Astrocyte (in vitro differentiated cells and primary cell): ENCODE data around the gene KRT71. TPM values are rescaled to one million over a fixed set of nuclear protein-coding genes. Genes with fewer than 3 reads are reported as not detected.
"Not testable (repeated sequence)": the region's sequence is repeated elsewhere in the genome, so short reads cannot be mapped to it uniquely, and the experiment has no call there.

Source experiments
- DNase-seq: peaks from one replicate; pipeline ENCODE4 v3.0.0-alpha.2; 2010; ENCODE audit warnings: low read depth
- FAIRE-seq: peaks from 2 replicates; lab custom pipeline; 2011; peaks lifted over from hg19 to GRCh38; lab: Jason Lieb, UNC
- H2AFZ ChIP-seq: 2 replicates; pipeline ENCODE4 v1.6.0; 2012; ENCODE audit warnings: low read depth, low read length, inconsistent platforms
- H3K27ac ChIP-seq: 2 replicates; pipeline ENCODE4 v1.5.1; 2011; ENCODE audit warnings: low read depth, low read length, inconsistent platforms
- H3K27me3 ChIP-seq: 2 replicates; pipeline ENCODE4 v1.6.0; 2011; ENCODE audit warnings: low read length, inconsistent platforms; ENCODE audit not compliant: insufficient read depth
- H3K36me3 ChIP-seq: 2 replicates; pipeline ENCODE4 v1.5.1; 2011; ENCODE audit warnings: low read length, inconsistent platforms; ENCODE audit not compliant: insufficient read depth
- H3K4me1 ChIP-seq: 2 replicates; pipeline ENCODE4 v1.5.1; 2011; ENCODE audit warnings: low read length, inconsistent platforms; ENCODE audit not compliant: insufficient read depth
- H3K4me2 ChIP-seq: 2 replicates; pipeline ENCODE4 v1.6.0; 2012; ENCODE audit warnings: low read length, inconsistent platforms
- H3K4me3 ChIP-seq: 2 replicates; pipeline ENCODE4 v1.5.1; 2011; ENCODE audit warnings: low read depth, mild to moderate bottlenecking, low read length, inconsistent platforms; ENCODE audit not compliant: insufficient read depth
- H3K79me2 ChIP-seq: 2 replicates; pipeline ENCODE4 v1.6.0; 2012; ENCODE audit warnings: mild to moderate bottlenecking, low read length, inconsistent platforms; ENCODE audit not compliant: insufficient read depth
- H3K9ac ChIP-seq: 2 replicates; pipeline ENCODE4 v1.6.0; 2012; ENCODE audit warnings: mild to moderate bottlenecking, low read length, inconsistent platforms
- H3K9me3 ChIP-seq: 2 replicates; pipeline ENCODE4 v1.5.1; 2012; ENCODE audit warnings: low read depth, mild to moderate bottlenecking, low read length, inconsistent platforms; ENCODE audit not compliant: insufficient read depth
- H4K20me1 ChIP-seq: 2 replicates; pipeline ENCODE4 v1.6.0; 2012; ENCODE audit warnings: low read length, inconsistent platforms; ENCODE audit not compliant: insufficient read depth
- H3K27ac Mint-ChIP-seq: one replicate; pipeline ENCODE4 v1.8.0; 2021; ENCODE audit warnings: mild to moderate bottlenecking, mixed read lengths; ENCODE audit not compliant: unreplicated experiment
- H3K27me3 Mint-ChIP-seq: one replicate; pipeline ENCODE4 v1.8.0; 2021; ENCODE audit warnings: low read depth, mixed read lengths; ENCODE audit not compliant: unreplicated experiment
- H3K36me3 Mint-ChIP-seq: one replicate; pipeline ENCODE4 v1.8.0; 2021; ENCODE audit warnings: low read depth, mixed read lengths; ENCODE audit not compliant: unreplicated experiment
- H3K4me1 Mint-ChIP-seq: one replicate; pipeline ENCODE4 v1.8.0; 2021; ENCODE audit warnings: low read depth, mixed read lengths; ENCODE audit not compliant: unreplicated experiment
- H3K4me3 Mint-ChIP-seq: one replicate; pipeline ENCODE4 v1.8.0; 2021; ENCODE audit warnings: mild to moderate bottlenecking, moderate library complexity, mixed read lengths; ENCODE audit not compliant: unreplicated experiment
- H3K9me3 Mint-ChIP-seq: one replicate; pipeline ENCODE4 v1.8.0; 2021; ENCODE audit warnings: mild to moderate bottlenecking, mixed read lengths; ENCODE audit not compliant: unreplicated experiment
- CTCF ChIP-seq: IDR thresholded peaks from 2 replicates; pipeline ENCODE4 v1.5.1; 2011; ENCODE audit warnings: low read depth, mild to moderate bottlenecking, inconsistent platforms, low read length, moderate library complexity; ENCODE audit not compliant: insufficient read depth
- EZH2 ChIP-seq: IDR thresholded peaks from 2 replicates; pipeline ENCODE4 v1.6.1; 2012; ENCODE audit warnings: mild to moderate bottlenecking, low read length, inconsistent platforms; ENCODE audit not compliant: insufficient read depth
- total RNA-seq: library from RNA; stranded (reverse); gene quantifications from 2 replicates; pipeline ENCODE4 v1.2.1, GENCODE V29; 2021

Gene KRT71
- total RNA-seq, 1 donor from 2014 or later: not detected

GRCh38 chr12:52501490-52501889 is 51.5 kb downstream of the KRT71 start:
- no peaks in the 10 kb centered on the region for H3K36me3 Mint-ChIP-seq
- no peaks in the 10 kb centered on the region for H3K27me3 Mint-ChIP-seq
- H3K4me2 ChIP-seq: no peak overlapping the region
- DNase-seq: no peak
- TF ChIP-seq CTCF: no peak
- no peak for TF ChIP-seq EZH2
- no peaks in the 10 kb centered on the region for H3K9me3 Mint-ChIP-seq
- H3K27me3 ChIP-seq: no peaks in the 10 kb centered on the region
- H2AFZ ChIP-seq: no peak overlapping the region
- H3K4me1 Mint-ChIP-seq: peaks cover 15% of the 10 kb centered on the region
- H4K20me1 ChIP-seq: no peaks in the 10 kb centered on the region
- H3K9ac ChIP-seq: no peak overlapping the region
- no peak overlapping the region for H3K4me3 ChIP-seq
- H3K9me3 ChIP-seq: no peaks in the 10 kb centered on the region
- H3K4me3 Mint-ChIP-seq: no peak overlapping the region
- H3K79me2 ChIP-seq: no peaks in the 10 kb centered on the region
- no peak for FAIRE-seq
- no peaks in the 10 kb centered on the region for H3K36me3 ChIP-seq
- no peak overlapping the region for H3K27ac ChIP-seq
- no peak overlapping the region for H3K27ac Mint-ChIP-seq
- peaks cover 9% of the 10 kb centered on the region for H3K4me1 ChIP-seq

GRCh38 chr12:52500574-52500973 is 52.4 kb downstream of the KRT71 start:
- not testable (repeated sequence) for H3K4me3 Mint-ChIP-seq, H3K79me2 ChIP-seq, H3K9me3 ChIP-seq, FAIRE-seq, DNase-seq, H3K9me3 Mint-ChIP-seq, H3K27me3 Mint-ChIP-seq, H3K36me3 Mint-ChIP-seq, H3K4me3 ChIP-seq, H3K36me3 ChIP-seq, H3K27me3 ChIP-seq, H2AFZ ChIP-seq, H4K20me1 ChIP-seq
- Mint-ChIP-seq H3K27ac (peak overlapping the region; percentile 49), H3K4me1 (peaks cover 24% of the 10 kb centered on the region)
- H3K4me2 ChIP-seq: peak overlapping the region; percentile 34
- peak overlapping the region; percentile 16 for H3K9ac ChIP-seq
- H3K27ac ChIP-seq: peak overlapping the region; percentile 65
- peaks cover 17% of the 10 kb centered on the region for H3K4me1 ChIP-seq

- DNase-seq: peak; percentile 69
Observed at GRCh38 chr12:52499806-52500560, 53.0 kb downstream of the KRT71 start.

More at GRCh38 chr12:52499806-52500560, 53.0 kb downstream of the KRT71 start:
- Mint-ChIP-seq H3K4me1 (peaks cover 29% of the 10 kb centered on the region), H3K27ac (no peak overlapping the region), H3K36me3 (no peaks in the 10 kb centered on the region), H3K27me3 (no peaks in the 10 kb centered on the region), H3K9me3 (no peaks in the 10 kb centered on the region), H3K4me3 (no peak overlapping the region)
- no peaks in the 10 kb centered on the region for H3K79me2 ChIP-seq
- no peaks in the 10 kb centered on the region for H3K36me3 ChIP-seq
- peak overlapping the region; percentile 34 for H3K4me2 ChIP-seq
- FAIRE-seq: no peak
- TF ChIP-seq EZH2 (no peak), CTCF (no peak)
- no peaks in the 10 kb centered on the region for H4K20me1 ChIP-seq
- H3K27ac ChIP-seq: peak overlapping the region; percentile 65
- H2AFZ ChIP-seq: no peak overlapping the region
- H3K9ac ChIP-seq: peak overlapping the region; percentile 16
- no peaks in the 10 kb centered on the region for H3K27me3 ChIP-seq
- H3K4me3 ChIP-seq: no peak overlapping the region
- peaks cover 22% of the 10 kb centered on the region for H3K4me1 ChIP-seq
- H3K9me3 ChIP-seq: no peaks in the 10 kb centered on the region
